Stimulated activated CD8-positive, alpha-beta memory T cell treated with anti-CD3 and anti-CD28 coated beads, Interleukin-12 subunit alpha, Interleukin-12 subunit beta, amount 100 ng/mL, for 24 hours (primary cell): ENCODE data around the gene CD300A.

Source experiments
- DNase-seq: peaks from one replicate; pipeline ENCODE4 v3.0.0-alpha.2; 2020; ENCODE audit errors: extremely low read depth

The CD300A gene

DNA sequence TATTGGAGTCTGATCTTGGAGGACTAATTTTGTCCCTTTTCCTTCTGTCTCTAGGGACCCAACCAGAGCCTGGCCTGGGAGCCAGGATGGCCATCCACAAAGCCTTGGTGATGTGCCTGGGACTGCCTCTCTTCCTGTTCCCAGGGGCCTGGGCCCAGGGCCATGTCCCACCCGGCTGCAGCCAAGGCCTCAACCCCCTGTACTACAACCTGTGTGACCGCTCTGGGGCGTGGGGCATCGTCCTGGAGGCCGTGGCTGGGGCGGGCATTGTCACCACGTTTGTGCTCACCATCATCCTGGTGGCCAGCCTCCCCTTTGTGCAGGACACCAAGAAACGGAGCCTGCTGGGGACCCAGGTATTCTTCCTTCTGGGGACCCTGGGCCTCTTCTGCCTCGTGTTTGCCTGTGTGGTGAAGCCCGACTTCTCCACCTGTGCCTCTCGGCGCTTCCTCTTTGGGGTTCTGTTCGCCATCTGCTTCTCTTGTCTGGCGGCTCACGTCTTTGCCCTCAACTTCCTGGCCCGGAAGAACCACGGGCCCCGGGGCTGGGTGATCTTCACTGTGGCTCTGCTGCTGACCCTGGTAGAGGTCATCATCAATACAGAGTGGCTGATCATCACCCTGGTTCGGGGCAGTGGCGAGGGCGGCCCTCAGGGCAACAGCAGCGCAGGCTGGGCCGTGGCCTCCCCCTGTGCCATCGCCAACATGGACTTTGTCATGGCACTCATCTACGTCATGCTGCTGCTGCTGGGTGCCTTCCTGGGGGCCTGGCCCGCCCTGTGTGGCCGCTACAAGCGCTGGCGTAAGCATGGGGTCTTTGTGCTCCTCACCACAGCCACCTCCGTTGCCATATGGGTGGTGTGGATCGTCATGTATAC lies 26.5 kb upstream of the CD300A start:
- no peak for DNase-seq

DNA sequence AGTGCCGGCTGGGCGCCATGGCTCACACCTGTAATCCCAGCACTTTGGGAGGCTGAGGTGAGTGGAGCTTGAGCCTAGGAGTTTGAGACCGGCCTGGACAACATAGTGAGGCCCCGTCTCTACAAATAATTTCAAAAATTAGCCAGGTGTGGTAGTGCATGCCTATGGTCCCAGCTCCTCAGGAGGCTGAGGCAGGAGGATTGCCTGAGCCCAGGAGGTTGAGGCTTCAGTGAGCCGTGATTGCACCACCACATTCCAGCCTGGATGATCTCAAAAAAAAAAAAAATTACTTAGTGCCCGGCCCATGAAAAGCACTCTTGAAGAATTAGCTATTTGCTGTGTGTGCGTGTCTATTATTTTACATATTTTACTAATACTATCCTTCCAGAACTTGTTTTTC lies 24.9 kb upstream of the CD300A start:
- DNase-seq = no peak

DNA sequence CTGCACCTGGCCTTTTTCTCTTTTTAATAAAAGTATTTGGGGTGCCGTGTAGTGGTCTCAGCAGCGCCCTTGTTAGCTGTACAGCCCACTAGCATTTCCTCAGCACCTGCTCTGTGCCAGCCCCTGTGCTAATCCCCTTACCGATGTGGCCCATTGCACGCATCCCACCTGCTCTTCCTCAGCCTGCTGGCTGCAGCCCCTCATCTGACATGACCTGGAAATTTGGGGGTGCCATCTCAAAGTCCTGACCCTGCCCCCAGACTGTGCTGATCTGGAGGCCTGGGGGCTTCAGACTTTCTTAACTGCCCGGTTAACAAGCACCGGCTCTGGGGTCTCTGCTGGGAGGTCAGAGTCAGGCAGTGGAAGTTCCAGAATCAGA lies 24.2 kb upstream of the CD300A start:
- DNase-seq = no peak

DNA sequence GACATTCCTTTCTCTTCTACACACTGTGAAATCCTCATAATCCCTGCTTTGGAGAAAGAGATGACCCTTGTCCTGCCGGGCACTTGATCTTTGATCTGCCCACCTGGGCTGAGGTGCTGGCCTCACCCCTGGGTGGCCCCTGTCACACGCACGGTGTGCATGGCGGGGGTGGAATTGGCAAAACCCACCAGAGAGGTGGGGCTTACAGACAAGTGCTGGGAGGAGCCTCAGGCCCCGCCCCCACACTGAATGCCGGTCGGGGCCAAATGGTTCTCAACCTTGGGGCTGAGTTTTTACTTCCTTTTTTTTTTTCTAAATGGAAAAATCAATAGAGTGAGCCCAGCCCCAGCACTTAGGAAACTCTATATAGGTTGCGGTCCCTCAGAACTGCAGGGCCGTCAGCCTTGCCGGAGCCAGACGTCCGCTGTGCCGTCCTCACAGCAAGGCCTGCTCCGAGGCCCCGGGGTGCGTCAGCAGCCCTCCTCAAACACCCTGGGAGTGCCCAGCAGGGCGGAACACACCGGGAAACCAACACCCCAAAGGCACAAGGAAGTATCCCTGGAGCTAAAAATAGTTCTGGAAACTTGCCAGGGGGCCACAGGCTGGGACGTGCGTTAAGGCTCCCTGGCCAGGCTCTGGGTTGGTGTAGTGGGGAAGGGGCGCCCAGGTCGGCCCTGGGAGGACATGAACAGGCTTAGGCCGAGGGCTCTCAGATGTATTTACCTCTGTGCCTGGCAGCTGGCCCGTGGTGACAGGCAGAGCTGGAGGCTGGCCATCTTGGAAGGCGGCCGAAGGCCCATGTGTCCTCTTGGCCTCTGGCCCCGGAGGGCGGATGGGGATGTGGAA lies 23.5 kb upstream of the CD300A start:
- DNase-seq = no peak

DNA sequence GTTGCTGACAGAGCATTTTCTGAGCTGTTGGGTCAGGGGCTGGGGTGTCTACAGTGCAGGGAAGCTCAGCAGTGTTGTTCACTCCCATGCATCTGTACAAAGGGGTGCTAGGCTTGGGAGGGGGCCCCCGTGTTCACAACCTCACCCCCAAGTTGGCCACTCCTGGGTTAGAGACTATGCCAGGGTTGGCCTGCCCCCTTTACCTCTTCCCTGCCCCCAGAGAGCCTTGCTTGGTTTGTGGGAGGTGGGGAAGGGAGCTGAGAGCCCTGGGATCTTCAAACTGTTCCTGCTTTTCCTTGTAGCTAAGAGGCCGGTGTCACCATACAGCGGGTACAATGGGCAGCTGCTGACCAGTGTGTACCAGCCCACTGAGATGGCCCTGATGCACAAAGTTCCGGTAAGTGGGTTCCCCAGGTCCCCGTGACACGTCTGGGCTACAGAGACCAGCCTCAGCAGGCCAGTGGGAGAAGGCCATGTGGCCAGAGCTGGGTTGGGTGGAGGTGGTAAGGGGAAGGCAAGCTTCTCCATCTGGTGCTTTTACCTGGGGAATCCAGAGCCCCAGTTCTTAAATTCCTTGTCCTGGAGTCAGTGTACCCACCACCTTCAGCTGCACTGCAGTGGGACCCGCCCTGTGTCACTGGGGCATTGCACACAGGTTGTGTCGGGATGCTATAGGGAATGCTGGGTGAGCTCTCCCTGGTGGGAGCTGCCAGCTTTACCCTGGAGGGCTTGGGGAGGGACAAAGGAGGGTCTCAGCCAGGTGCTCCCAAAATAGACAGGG lies 22.7 kb upstream of the CD300A start:
- DNase-seq = no peak

DNA sequence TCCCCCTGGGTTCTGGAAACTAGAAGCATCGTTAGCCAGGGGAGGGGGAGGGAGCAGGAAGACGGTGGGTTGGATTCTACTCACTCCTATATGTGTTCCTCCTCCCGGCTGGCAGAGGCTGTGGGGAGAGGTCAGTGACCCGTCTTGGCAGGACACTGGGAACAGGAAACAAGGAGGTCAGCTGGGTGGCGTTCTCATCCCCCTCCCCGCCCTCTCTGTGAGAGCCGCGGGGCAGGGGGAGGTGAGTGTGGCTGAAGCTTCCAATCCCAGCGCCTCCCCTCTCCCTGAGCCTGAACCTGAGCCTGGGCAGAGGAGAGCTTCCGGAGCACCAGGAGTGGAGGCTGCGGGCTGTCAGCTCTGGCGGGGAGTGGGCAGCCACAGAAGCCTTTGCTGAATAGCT lies 22.0 kb upstream of the CD300A start:
- DNase-seq = no peak

DNA sequence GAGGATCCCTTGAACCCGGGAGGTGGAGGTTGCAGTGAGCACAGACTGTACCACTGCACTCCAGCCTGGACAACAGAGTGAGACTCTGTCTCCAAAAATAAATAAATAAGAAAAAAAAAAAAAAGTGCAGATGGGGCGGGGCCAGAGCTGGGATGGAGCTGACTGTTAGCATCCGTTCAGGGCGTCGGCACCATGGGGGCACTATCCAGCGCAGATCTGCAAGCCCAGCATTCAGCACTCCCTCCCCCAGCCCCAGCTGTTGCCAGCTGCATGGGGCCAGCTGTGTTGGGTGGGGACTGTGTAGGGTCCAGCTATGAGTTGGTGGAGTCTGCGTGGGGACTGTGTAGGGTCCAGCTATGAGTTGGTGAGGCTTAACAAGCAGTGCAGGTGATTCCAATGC lies 21.3 kb upstream of the CD300A start:
- DNase-seq = no peak

DNA sequence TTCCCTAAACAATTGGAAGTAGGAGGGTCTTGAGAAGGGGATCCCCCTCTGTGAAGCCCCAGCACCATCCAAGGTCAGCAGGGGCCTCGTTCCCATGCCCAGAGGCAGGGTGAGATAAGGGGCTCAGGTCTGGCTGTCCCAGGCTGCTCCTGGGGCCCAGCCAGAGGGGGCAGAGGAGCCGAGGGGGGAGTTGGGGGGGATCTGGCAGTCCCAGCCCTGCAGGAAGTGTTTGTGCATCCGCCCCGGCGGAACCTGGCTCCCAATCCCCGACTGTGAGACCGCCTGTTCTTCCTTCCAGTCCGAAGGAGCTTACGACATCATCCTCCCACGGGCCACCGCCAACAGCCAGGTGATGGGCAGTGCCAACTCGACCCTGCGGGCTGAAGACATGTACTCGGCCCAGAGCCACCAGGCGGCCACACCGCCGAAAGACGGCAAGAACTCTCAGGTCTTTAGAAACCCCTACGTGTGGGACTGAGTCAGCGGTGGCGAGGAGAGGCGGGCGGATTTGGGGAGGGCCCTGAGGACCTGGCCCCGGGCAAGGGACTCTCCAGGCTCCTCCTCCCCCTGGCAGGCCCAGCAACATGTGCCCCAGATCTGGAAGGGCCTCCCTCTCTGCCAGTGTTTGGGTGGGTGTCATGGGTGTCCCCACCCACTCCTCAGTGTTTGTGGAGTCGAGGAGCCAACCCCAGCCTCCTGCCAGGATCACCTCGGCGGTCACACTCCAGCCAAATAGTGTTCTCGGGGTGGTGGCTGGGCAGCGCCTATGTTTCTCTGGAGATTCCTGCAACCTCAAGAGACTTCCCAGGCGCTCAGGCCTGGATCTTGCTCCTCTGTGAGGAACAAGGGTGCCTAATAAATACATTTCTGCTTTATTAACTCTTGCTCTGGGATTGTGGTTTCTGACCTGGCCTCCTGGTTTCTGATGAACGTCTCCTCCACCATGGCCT lies 19.6 kb upstream of the CD300A start:
- DNase-seq = no peak

DNA sequence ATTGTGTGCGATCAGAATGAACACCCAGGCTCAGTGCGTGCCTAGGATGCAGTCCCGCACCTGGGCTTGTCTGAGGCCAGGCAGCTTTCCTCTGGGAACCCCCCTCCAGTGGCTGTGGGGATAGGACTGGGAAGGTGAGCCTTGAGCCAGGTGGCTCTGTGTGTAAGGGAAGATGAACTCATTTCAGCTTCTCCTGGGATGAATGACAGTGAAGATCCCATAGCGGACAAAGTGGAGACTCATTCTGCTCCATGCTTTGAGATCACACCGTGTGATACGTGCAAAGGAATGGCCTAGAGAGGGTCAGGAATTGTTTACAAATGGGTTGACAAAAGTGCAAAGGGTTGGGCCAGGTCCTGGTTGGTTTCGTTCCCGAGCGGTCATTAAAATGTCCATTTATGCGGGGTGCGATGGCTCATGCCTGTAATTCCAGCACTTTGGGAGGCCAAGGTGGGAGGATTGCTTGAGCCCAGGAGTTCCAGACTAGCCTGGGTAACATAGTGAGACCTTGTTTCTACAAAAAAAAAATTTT lies 18.7 kb upstream of the CD300A start:
- no peak for DNase-seq

DNA sequence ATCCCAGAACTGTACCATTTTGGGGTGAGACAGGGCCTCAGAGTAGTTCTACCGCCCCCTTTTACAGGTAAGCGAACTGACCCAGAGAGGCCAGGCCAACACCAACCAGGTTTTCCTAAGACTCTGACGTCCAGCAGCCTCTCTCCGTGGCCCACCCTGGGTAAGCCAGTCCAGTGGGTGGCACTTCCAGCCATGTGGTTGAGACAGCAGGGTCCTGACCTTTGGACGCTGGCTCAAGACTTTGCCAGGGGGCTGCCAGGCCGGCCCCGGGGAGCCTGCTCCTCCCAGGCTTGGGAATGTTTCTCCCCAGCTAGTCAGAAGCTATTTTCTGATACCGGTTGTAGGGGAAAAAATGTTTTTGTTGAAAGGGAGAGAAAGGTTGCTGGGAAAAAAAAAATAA lies 17.7 kb upstream of the CD300A start:
- no peak for DNase-seq

DNA sequence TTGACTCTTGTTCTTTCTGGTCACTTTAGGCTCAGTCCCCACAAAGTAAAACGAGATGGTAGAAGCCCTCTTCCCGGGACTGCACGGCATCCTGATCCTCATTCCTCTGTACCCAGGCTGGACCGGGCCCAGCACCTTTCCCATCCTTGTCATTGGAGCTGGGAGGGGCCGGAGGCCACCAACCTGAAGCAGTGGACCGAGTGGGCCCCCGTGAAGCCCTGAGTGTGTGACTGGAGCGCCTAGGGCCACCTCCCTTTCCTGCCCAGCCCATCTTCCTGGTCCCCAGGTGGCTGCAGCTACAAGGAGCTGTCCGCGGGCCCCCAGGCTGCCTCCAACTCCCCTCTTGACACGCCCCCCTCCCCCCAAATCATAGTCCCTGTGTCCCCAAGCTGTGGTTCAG lies 17.1 kb upstream of the CD300A start:
- no peak for DNase-seq

DNA sequence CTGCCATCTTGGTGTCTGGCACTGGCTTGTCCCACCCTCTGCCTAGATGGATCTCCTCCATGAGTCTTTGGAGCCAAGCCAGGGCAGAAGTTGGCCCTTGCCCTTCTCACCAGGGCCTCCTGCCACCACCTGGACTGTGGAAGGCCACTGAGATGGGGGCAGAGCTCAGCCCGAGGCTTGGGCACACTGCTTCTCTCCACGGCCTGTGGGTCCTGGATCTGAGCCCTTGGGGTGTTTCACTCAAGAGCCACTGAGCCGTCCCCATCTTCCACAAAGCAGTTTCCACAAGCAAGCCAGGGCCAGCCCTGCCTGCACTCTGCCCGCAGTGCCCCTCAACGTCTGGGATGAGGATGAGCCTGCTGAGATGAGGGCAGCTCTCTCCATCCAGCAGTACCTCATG lies 16.7 kb upstream of the CD300A start:
- no peak for DNase-seq

DNA sequence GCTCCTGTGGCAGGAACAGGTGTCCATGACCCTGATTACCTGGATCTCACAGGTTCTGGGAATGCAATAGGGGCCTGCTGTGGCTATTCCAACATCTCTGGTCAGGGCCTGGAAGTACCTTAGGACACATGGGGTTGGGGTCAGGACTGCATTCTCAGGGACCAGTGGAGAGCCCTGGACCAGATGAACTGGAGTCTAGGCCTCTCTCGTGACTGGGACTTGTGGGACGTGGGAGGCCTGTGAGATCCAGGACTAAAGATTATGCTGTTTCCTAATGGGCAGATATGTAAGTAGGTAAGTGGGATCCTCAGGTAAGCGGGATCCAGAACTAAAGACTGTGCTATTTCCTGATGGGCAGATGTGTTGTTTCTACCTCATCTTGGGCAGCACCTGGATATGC lies 16.2 kb upstream of the CD300A start:
- no peak for DNase-seq

DNA sequence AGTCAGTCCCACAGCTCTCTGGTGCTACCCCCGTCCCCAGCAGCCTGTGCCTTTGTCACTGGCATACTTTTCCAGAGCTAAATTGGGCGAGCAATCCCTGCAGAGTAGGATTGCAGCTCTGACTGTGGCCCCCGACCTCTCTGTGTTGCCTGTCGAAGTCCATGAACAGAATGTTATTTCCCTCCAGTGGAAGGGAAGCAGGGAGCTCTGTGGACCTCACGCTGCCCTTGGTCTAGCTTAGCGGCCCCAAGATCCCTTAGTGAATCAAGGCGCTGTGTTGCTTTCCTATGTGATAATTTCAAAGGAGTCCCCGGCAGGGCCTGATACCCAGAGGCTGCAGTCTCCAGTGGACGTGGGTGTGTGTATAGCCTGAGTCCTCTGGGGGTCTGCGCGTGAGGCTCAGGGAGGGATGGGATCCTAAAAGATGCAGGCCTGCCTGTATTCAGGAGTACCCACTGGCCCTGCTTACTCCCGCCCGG lies 15.5 kb upstream of the CD300A start:
- no peak for DNase-seq

DNA sequence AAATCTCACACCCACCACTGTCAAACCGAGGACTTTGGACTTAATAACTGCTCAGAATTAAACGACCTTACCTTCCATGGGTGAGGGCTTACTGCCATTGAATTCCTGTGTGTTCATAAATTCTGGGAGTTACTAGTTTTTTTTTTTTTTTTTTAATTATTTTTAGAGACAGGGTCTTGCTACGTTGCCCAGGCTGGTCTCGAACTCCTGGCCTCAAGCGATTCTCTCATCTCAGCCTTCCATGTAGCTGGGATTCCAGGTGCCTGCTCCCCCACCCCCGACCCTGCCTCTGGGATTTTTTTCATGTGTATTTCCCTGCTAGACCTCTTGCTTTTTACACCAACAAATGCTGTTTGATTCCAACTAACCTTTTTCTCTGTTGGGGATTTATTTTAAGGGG lies 14.9 kb upstream of the CD300A start:
- DNase-seq = no peak

DNA sequence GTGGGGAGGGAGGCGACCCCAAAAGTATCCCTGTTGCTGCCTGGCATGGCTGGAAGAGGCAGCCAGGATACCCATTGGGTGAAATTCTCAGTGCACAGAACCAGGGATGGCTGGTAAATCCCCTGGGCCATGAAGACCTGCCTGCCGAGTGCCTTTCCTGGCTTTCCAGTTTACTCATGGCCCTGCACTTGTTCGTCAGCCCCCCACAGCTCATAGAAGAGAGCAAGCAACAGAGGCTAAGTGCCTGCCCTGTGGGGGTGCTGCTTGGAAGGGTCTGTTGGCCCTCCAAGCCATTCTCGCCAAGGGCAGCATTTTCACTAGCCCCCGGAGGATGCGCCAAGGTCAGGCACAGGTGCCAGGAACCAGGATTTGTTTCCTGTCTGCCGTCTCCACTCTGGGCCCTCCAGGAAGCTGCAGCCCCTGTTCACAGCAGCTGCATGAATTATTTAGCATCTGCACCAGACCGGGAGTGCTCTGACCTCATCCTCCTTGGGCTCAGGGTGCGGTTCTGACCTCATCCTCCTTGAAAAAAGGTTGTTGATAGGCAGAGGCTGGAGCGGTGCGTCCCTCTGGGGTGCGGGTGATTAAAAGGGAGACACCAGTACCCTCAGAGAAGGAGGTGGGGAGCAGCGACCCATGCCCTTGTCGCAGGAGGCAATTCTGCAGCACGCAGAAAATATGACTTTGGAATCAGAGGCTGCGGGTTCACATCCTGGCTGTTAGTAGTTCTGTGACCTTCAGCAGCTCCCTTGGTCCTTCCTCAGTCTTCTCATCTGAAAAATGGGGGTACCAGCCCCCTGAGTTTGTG lies 14.2 kb upstream of the CD300A start:
- no peak for DNase-seq

DNA sequence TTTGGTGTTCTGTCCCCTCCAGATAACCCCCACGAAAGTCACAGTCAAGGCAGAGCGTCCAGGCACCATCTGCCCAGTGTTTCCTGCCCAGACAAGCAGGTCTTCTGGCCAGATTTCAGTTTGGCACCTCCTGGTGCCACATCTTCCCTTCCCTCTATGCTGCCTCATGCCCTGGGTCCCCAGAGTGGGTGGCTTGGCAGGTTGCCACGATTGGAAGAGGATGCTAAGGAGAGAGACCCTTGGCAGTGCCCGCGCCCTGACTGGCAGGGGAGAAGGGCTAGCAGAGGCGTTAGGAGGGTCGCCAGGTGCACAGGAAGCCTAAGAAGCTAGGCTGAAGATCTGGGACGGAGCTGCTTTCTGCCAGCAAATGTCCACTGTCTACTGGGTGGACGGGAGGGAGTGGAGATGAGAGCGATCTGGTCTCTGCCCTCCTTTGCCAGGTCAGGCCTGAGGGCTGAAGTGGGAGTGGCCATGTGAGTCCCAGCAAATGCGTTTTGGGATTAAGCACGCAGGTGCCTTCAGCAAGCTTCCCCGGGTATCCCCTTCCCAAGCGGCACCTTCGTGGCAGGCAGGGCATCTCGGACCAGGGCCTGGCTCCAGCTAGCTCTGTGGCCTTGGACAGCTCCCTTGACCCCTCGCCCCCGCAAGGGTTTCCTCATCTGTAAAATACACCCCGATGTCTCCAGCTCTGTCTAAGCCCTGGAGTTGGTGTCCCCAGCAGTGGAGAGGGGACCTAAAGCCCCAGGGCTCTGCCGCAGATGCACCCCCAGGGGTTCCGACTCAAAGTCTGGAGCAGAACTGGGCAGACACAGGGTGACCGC lies 13.4 kb upstream of the CD300A start:
- DNase-seq = no peak

DNA sequence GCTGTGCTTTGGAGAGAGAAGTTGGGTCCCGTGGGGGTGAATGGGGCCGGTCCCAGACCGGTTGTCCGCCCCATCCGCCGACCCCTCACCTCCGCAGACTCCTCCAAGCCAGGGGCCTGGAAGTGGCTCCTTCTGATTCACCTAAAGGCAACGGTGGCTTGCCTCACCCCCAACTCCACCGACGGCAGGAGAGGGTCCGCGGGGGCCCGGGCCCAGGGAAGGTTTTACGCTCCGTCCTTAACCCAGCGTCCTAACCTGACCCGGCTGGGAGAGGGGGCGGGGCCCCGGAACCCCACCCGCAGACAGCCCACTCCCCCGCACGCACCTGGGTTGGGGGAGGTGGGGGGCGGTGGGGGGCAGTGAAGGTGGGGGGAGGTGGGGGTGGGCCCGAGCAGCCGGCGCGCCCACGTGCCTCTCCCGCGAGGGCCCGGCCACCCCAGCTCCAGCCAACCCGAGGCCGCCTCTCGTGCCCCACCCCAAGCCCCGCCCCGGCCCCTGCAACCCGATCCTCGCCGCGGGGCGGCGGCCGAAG lies 12.7 kb upstream of the CD300A start:
- no peak for DNase-seq
